NCI-H2081 (cell line): ENCODE data around the gene SERTM1.

ENCODE experiments used
- DNase-seq, 2 experiments: peaks; one replicate each; lab custom pipeline; 2025; lab: John Stamatoyannopoulos, UW

The SERTM1 gene

DNA sequence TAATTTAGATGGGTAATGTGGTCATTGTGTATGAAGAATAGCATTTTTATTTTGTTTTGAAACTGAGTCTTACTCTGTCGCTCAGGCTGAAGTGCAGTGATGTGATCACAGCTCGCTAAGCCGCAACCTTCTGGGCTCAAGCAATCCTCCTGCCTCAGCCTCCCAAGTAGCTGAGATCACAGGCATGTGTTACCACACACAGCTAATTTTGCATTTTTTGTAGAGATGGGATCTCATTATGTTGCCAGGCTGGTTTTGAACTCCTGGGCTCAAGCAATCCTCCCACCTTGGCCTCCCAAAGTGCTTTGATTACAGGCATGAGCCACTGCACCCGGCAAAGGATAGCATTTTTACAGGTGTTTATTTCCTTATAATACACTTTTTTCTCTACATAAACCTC lies 36.6 kb downstream of the SERTM1 start:
- DNase-seq = no peak

DNA sequence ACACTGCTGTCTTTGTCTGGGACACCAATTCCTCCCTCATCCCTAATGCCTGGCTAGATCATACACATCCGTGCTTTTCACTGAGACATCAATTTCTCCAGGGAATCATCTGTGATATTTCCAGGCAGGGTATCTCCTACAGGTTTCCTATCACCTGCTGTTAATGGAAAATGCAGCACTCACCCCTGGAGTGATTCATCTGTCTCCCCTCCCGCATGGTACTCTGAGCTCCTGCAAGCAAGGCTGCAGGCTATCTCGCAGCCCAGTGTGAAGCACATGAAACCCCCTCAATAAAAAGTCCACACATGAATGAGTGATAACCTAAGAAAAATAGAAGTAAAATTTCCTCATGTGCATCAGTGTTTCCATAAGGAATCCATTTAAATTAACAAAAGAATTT lies 38.5 kb downstream of the SERTM1 start:
- DNase-seq = no peak

DNA sequence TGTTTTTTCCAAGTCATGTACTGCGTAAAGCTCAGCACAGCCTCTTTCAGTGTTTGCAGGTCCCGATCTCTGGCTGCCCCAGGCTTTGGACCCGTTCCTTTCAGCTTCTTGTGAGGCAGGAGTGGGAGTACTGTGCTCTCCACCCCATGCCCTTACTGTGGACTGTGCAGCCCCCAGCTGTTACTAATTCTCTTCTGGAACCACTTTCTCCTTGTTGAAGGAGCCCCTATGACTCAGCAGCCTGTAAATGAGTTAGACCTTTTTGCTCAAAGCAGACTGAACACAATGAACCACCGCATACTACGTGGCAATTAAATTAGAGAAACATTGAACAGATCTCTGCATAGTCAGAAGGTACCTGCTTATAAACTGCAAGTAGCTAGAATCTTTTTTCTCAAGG lies 39.0 kb downstream of the SERTM1 start:
- no peak for DNase-seq

DNA sequence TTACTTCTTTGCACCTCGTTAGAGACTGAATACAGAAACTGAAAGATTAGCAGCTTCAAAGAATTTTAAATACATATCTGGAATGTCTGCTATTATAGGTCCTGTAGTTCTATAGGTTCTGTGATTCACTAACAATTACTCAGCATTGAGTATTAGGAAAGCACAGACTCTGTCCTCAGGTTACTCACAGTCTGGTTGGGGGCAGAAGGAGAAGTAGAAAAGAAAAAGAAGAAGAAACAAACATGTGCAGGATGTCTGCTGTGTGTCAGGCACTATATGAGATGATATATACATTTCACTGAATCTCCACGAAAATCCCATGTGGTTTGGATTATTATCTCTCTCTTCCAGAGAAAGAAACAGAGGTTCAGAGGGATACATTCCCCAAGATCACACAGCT lies 40.1 kb downstream of the SERTM1 start:
- no peak for DNase-seq

DNA sequence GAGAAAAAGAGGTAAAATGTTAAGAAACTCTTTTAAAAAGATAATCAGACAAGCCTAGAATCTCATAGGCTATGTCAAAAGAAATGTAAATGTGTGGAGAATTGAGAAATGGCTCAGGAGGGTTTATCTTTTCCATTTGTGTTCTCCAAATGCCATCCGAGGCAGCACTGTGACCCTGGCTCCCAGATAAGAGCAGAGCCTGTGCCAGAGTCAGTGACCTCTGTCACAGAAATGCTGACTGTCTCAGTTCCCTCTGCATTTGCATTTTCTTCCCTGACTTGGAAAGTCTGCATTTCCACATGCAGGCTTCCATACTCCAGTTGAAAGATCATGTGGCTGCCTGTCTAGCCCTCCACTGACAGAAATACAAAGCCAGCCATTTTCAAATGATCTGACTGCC lies 42.0 kb downstream of the SERTM1 start:
- no peak for DNase-seq

DNA sequence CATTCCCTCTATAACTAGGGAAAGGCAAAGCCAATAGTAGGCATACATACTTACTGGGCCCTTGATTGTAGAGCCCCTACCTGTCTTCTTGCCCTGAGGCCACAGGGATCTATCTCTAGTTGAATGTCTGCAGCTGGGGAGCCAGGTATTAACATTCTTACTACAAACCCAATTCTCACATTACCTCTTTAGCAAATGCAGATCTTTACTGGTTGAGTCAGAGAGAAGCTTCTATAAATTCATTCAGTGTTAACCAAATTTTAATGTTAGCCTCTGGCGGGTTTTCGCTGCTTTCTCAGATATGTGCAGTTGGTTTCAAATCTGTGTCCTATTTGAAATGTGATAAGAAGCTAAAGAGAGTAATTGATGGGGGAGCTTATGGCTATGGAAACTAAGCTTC lies 43.2 kb downstream of the SERTM1 start:
- DNase-seq = no peak

DNA sequence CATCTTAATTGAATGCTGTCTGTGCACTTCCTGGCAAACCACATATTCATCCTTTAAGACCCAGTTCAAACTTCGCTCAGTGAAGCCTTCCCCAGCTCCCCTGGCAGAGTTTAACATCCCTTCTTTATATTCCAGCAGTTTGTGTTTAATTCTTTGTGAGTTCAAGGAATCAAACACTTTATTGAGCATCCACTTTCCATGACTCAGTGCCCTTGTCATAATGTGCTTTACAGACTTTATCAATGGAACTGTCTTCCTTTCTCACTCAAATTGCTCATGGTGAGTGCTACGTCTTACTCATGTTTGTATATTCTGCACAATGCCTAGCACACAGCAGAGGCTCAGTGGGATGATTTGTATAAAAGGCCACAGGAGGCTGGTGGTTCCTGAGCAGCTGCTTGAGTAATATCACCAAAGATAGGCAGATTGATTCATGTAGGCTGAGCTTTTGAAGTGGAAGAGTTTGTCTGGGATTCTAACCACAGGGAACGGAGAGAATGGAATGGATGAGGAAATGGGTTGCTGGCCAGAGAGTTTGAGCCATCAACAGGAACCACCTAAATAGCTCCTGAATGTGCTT lies 44.2 kb downstream of the SERTM1 start:
- DNase-seq = no peak

DNA sequence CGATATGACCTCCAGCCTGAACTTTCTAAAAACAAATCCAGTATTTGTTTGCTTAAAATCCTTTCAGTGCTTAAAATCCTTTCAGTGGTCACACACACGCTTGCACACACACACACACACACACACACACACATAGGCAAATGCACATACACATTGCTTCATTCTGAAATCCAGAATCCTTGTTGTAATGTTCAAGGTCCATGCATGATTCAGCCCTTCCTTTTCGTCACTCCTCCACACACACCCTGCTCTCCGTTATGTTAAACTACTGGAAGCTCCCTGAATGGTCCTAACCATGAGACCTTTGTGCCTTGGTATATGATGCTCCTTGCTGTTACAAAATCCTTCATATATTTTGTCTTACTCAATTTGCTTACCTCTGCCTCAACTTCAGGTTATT lies 44.9 kb downstream of the SERTM1 start:
- no peak for DNase-seq

DNA sequence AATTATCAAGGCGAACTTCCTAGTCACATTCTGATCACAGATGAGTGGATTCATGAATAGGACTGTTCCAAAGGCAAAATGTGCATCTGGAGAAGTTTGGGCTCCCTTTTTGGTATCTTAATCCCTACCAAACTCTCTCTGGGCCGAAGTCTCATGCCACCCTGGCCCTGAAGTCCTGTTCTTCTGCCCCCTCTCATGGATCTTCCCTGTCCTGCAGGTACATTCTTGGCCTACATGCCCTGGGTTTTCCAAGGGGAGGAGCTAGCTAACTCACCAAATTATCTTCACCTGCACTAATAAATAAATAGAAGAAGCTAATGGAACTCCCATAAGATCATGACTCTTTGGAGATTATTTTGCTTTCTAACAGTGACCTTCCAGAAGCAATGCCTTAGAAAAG lies 50.3 kb downstream of the SERTM1 start:
- no peak for DNase-seq

DNA sequence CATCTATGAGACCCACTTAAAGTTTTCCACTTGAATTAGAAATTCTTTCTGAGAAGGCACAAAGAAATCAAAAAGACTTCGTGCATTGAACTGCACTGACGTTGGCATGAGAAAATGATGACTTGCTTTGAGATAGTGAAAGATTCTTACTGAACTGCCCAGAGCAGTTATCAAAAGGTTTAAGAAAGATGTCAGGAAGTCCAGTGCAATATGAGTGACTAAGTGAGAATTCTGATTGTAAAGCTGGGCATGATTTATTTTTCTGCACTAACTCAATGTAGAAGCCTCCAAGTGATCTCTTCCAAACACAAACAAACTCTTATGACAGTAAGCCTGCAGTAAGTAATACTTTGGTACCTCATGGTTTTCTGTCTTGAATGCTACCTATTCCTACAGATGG lies 52.1 kb downstream of the SERTM1 start:
- DNase-seq = no peak

DNA sequence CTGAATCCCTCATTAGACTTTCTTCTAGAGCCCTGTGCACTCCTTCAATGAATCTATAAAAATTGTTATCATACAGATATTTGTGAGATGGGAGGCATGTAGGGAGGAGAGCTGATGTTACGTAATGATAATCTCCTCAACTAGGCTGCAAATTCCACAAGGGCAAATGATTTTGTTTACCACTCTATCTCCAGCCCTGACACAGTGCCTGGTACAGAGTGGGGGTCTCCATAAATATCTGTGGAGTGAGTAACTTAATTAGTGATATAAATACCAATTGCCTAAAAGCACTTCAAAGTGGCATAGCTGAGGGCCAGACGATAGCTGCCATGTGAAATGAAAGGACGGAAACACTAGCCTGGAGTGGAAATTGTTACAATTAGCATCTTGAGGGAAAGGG lies 54.2 kb downstream of the SERTM1 start:
- no peak for DNase-seq

DNA sequence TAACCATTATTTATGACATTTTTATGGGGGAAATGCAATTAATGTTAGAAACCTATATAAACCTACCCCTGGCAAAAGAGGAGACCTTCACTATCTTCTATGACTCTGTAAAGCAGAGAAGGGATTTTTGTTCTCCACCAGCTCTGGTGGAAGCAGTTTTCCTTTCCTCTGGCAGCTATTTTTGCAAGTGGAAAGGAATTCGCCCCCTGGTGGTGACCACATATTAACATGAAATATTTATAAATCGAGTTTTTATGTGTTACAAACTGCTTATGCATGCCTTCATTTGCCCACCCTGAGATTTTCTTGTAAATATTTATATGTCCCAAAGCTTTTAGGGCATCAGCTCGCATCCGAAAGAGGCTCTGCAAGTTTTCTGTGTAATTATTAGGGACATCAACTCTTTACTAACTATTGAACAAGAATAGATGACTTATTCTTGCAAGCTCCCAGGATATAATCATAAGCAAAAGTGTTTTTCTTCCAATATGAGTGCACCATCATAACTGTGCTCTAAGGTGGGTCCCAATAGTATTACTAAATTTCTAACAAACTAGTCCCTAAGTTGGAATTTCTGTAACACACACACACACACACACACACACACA lies 62.4 kb downstream of the SERTM1 start:
- peak; percentile 45 to 57 for DNase-seq

DNA sequence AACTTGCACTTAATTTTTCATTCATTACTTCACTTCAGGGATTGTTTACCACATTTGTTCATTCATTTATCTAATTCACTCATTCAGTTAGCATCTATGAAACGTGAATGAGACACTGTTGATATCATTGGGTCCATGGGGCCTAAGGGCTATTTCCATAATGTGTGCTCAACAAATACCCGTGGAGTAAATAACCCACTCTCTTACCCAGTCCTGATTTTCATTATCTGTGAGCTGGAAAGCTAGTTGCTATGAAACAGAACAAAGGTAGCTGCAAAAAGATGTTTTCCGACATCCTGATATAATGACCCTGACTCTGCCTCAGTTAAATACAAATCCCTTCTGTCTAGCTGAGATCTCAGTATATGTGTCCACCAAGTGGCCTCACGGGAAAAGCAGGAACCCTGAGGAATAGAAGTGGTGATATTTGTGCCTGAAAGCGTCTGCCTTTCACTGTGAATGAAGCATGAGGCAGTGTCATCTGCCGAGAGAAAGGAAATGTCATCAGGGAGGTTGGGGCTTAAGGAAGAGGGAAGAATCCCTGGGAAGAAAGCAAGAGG lies 63.8 kb downstream of the SERTM1 start:
- DNase-seq = no peak

DNA sequence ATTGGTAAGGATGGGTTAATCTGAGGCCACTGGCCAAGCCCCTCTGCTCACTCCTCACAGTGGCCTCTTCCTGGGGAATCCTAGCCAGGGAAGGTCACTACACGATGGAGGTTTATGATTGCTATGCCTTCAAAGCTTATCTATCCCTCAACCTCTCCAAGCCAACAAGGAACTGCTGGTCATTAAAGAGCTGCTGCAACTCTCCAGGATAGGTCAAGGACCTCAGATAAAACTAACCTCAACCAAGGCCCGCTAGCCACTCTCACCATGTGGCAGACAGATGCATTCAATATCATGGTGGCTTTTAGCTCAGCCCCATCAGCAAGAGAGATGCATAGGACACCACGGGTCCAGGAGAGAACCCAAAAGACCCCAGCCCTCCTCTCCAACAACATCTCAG lies 71.6 kb downstream of the SERTM1 start:
- DNase-seq = no peak

DNA sequence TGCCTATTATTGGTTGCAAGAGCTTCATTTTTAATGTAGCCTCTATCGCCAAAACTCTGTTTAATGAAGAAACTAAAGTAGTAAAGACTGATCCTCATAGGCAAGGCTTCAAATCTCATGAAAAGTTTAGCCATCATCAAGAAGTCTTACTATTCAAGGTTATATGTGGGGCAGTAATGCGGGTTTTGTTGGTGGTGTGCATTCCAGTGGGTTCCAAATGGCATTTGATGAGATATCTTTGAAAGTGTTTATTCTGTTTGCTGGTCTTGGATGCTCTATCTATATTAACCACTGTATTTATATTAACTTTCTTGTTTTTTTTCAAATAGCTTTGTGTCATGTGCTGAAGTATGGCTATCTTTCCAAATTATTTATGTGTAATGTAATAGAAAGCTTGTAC lies 72.2 kb downstream of the SERTM1 start:
- no peak for DNase-seq
